ENCODE results near the gene RSPH4A.
"Not testable (repeated sequence)": the region's sequence is repeated elsewhere in the genome, so short reads cannot be mapped to it uniquely, and the experiment has no call there.

The RSPH4A gene

GRCh38 chr6:116615937-116616736 lies at the start of gene RSPH4A:
Gene RSPH4A (plus strand): TSS chr6:116616479. CDS start chr6:116616624, 145 bp downstream.
- DNase-seq: peak; percentile 72 to 76

- DNase-seq: no peak
These were observed 48.2 kb upstream of the RSPH4A start for GRCh38 chr6:116568111-116568510.

- DNase-seq: no peak
These were observed 47.2 kb upstream of the RSPH4A start for GRCh38 chr6:116568821-116569755.

- peak; percentile 99 for DNase-seq
These were observed 45.2 kb upstream of the RSPH4A start, which contains the start of gene RWDD1 for GRCh38 chr6:116570856-116571682. Gene RWDD1 (plus strand): TSS chr6:116571504. CDS start chr6:116571583, 79 bp downstream.

GRCh38 chr6:116571683-116572000 lies 44.6 kb upstream of the RSPH4A start:
- no peak for DNase-seq

- DNase-seq: no peak
These were observed 44.1 kb upstream of the RSPH4A start for GRCh38 chr6:116572162-116572561.

- DNase-seq: no peak
These were observed 41.1 kb upstream of the RSPH4A start for GRCh38 chr6:116575227-116575626.

- no peak for DNase-seq
These were observed 38.8 kb upstream of the RSPH4A start for GRCh38 chr6:116577486-116577885.

GRCh38 chr6:116578335-116578734 lies 37.9 kb upstream of the RSPH4A start:
- DNase-seq: no peak

GRCh38 chr6:116579143-116579542 lies 37.1 kb upstream of the RSPH4A start:
- no peak for DNase-seq

- DNase-seq: no peak
These were observed 36.1 kb upstream of the RSPH4A start for GRCh38 chr6:116580198-116580597.

GRCh38 chr6:116586276-116586675 lies 30.0 kb upstream of the RSPH4A start:
- DNase-seq: no peak

GRCh38 chr6:116586738-116587137 lies 29.5 kb upstream of the RSPH4A start:
- no peak for DNase-seq

- DNase-seq: no peak
These were observed 21.0 kb upstream of the RSPH4A start for GRCh38 chr6:116595247-116595646.

- DNase-seq: no peak
These were observed 19.5 kb upstream of the RSPH4A start for GRCh38 chr6:116596815-116597214.

GRCh38 chr6:116603916-116604315 lies 12.4 kb upstream of the RSPH4A start:
- DNase-seq: not testable (repeated sequence)

- DNase-seq: not testable (repeated sequence)
These were observed 11.4 kb upstream of the RSPH4A start for GRCh38 chr6:116604868-116605267.

- no peak for DNase-seq
These were observed 10.3 kb upstream of the RSPH4A start for GRCh38 chr6:116605935-116606334.

GRCh38 chr6:116611056-116611455 lies 5.2 kb upstream of the RSPH4A start:
- no peak for DNase-seq

GRCh38 chr6:116616737-116617053 lies 416 bp downstream of the RSPH4A start:
- DNase-seq: peak in 1 of 2 donors; percentile 12

GRCh38 chr6:116624036-116624805 lies 7.9 kb downstream of the RSPH4A start:
- no peak for DNase-seq

GRCh38 chr6:116625872-116626271 lies 9.6 kb downstream of the RSPH4A start:
- DNase-seq: no peak

Measured in CD4-positive, alpha-beta T cell treated with Interleukin-4 for 1 hour (primary cell).